Mesendoderm (in vitro differentiated cells): ENCODE data around the gene GAS2L2.

ENCODE experiments used
- DNase-seq: peaks from one replicate; pipeline ENCODE4 v3.0.0; 2013
- H2AK5ac ChIP-seq: 2 replicates; pipeline ENCODE4 v1.6.1; 2013; ENCODE audit warnings: low read length, inconsistent platforms
- H2BK120ac ChIP-seq: 2 replicates; pipeline ENCODE4 v1.6.1; 2013; ENCODE audit warnings: low read depth, mild to moderate bottlenecking, low read length, moderate library complexity, mixed read lengths
- H2BK15ac ChIP-seq: replicated peaks from 2 replicates; pipeline ENCODE4 v1.6.1; 2013; ENCODE audit warnings: low read depth, mild to moderate bottlenecking, moderate library complexity
- H2BK5ac ChIP-seq: 2 replicates; pipeline ENCODE4 v1.6.1; 2013; ENCODE audit warnings: low read length, inconsistent platforms
- H3K18ac ChIP-seq: 2 replicates; pipeline ENCODE4 v1.6.1; 2013; ENCODE audit warnings: mild to moderate bottlenecking, low read length, mixed read lengths
- H3K23ac ChIP-seq: one replicate; pipeline ENCODE4 v1.6.1; 2013; ENCODE audit warnings: low read length
- H3K27ac ChIP-seq: 2 replicates; pipeline ENCODE4 v1.5.1; 2013; ENCODE audit warnings: low read depth, mild to moderate bottlenecking, inconsistent platforms, low read length, moderate library complexity
- H3K27me3 ChIP-seq: 2 replicates; pipeline ENCODE4 v1.6.1; 2013; ENCODE audit warnings: low read length, control low read depth, mild to moderate bottlenecking, inconsistent platforms; ENCODE audit not compliant: insufficient read depth, poor library complexity
- H3K36me3 ChIP-seq: 2 replicates; pipeline ENCODE4 v1.6.1; 2013; ENCODE audit warnings: low read length, inconsistent platforms; ENCODE audit not compliant: control insufficient read depth, insufficient read depth
- H3K4ac ChIP-seq: one replicate; pipeline ENCODE4 v1.6.1; 2013; ENCODE audit warnings: low read depth, mild to moderate bottlenecking, low read length, moderate library complexity
- H3K4me1 ChIP-seq: 2 replicates; pipeline ENCODE4 v1.6.1; 2013; ENCODE audit warnings: low read depth, low read length, inconsistent platforms; ENCODE audit not compliant: control insufficient read depth
- H3K4me2 ChIP-seq: 2 replicates; pipeline ENCODE4 v1.6.1; 2013; ENCODE audit warnings: low read length
- H3K4me3 ChIP-seq: 2 replicates; pipeline ENCODE4 v1.5.1; 2013; ENCODE audit warnings: mild to moderate bottlenecking, low read length
- H3K56ac ChIP-seq: one replicate; pipeline ENCODE4 v1.6.1; 2013; ENCODE audit warnings: low read length
- H3K79me1 ChIP-seq: 2 replicates; pipeline ENCODE4 v1.6.1; 2013; ENCODE audit warnings: low read length, inconsistent platforms
- H3K79me2 ChIP-seq: 2 replicates; pipeline ENCODE4 v1.6.1; 2013; ENCODE audit warnings: mild to moderate bottlenecking, low read length; ENCODE audit not compliant: control insufficient read depth, insufficient read depth
- H3K9ac ChIP-seq: 2 replicates; pipeline ENCODE4 v1.6.1; 2013; ENCODE audit warnings: low read length, inconsistent platforms
- H4K5ac ChIP-seq: one replicate; pipeline ENCODE4 v1.6.1; 2013; ENCODE audit warnings: low read length
- H4K8ac ChIP-seq: one replicate; pipeline ENCODE4 v1.6.1; 2013; ENCODE audit warnings: low read depth, mild to moderate bottlenecking, control low read depth, low read length, moderate library complexity
- WGBS: extraction: QIAGEN DNeasy Blood & Tissue Kit; methylation state at CpG from one replicate; pipeline ENCODE4 v1.1.7; 2013; ENCODE audit warnings: low lambda C conversion rate, missing lambda C conversion rate; ENCODE audit not compliant: insufficient coverage; ENCODE audit errors: extremely low coverage; 5-methylcytosine and 5-hydroxymethylcytosine counted together

The GAS2L2 gene

GRCh38 chr17:35796942-35797341, 43.9 kb upstream of the GAS2L2 start:
- H3K9ac ChIP-seq = no peak overlapping the region
- no peak overlapping the region for H3K4me2 ChIP-seq
- H2AK5ac ChIP-seq = no peak overlapping the region
- H3K27ac ChIP-seq = no peak overlapping the region
- H4K5ac ChIP-seq = no peak overlapping the region
- H3K18ac ChIP-seq = no peak overlapping the region
- H3K4me1 ChIP-seq = no peaks in the 10 kb centered on the region
- no peak overlapping the region for H2BK5ac ChIP-seq
- H3K4ac ChIP-seq = no peak overlapping the region
- WGBS = no CpG with 5 or more reads among the region's 1 CpG
- no peaks in the 10 kb centered on the region for H3K79me1 ChIP-seq
- H3K27me3 ChIP-seq = peaks cover 28% of the 10 kb centered on the region
- no peak overlapping the region for H4K8ac ChIP-seq
- no peak overlapping the region for H2BK15ac ChIP-seq
- no peak for DNase-seq
- H3K79me2 ChIP-seq = no peaks in the 10 kb centered on the region
- no peak overlapping the region for H3K56ac ChIP-seq
- no peak overlapping the region for H3K23ac ChIP-seq
- H3K4me3 ChIP-seq = no peak overlapping the region
- H2BK120ac ChIP-seq = no peak overlapping the region
- H3K36me3 ChIP-seq = no peaks in the 10 kb centered on the region

- WGBS = no CpG with 5 or more reads among the region's 8 CpGs
- Histone ChIP-seq H3K4me2 (no peak overlapping the region), H3K79me2 (no peaks in the 10 kb centered on the region), H2AK5ac (no peak overlapping the region), H3K79me1 (no peaks in the 10 kb centered on the region), H3K27me3 (peaks cover 28% of the 10 kb centered on the region), H4K8ac (no peak overlapping the region), H3K27ac (no peak overlapping the region), H2BK15ac (no peak overlapping the region), H3K4ac (no peak overlapping the region), H3K56ac (no peak overlapping the region), H3K36me3 (no peaks in the 10 kb centered on the region), H4K5ac (no peak overlapping the region), H3K4me3 (no peak overlapping the region), H2BK5ac (no peak overlapping the region), H3K18ac (no peak overlapping the region), H3K9ac (no peak overlapping the region), H2BK120ac (no peak overlapping the region), H3K4me1 (no peaks in the 10 kb centered on the region), H3K23ac (no peak overlapping the region)
- no peak for DNase-seq
Observed at GRCh38 chr17:35795871-35796265, 42.8 kb upstream of the GAS2L2 start.

- peak within 1 kb of the TSS; percentile 30 for H3K4me3 ChIP-seq
- H3K4me2 ChIP-seq = peak within 1 kb of the TSS; percentile 81
- H3K79me1 ChIP-seq = no peaks in the 10 kb centered on the region
- no peaks in the 10 kb centered on the region for H3K79me2 ChIP-seq
- no peak within 1 kb of the TSS for H4K5ac ChIP-seq
- WGBS = no CpG with 5 or more reads among the region's 89 CpGs
- no peak within 1 kb of the TSS for H3K23ac ChIP-seq
- no peak within 1 kb of the TSS for H4K8ac ChIP-seq
- H2BK120ac ChIP-seq = no peak within 1 kb of the TSS
- H3K56ac ChIP-seq = peak within 1 kb of the TSS; percentile 51
- no peak for DNase-seq
- H3K27me3 ChIP-seq = peaks cover 28% of the 10 kb centered on the region
- no peak within 1 kb of the TSS for H2BK5ac ChIP-seq
- H3K27ac ChIP-seq = no peak within 1 kb of the TSS
- H3K18ac ChIP-seq = no peak within 1 kb of the TSS
- H3K9ac ChIP-seq = peak within 1 kb of the TSS; percentile 40
- H3K36me3 ChIP-seq = no peaks in the 10 kb centered on the region
- H2AK5ac ChIP-seq = no peak within 1 kb of the TSS
- H3K4ac ChIP-seq = no peak within 1 kb of the TSS
- H2BK15ac ChIP-seq = no peak within 1 kb of the TSS
- no peaks in the 10 kb centered on the region for H3K4me1 ChIP-seq
Observed at GRCh38 chr17:35795007-35795870, 42.2 kb upstream of the GAS2L2 start, which contains the start of gene MMP28. MMP28 (minus strand) TSS chr17:35795641; CDS start chr17:35795377, 264 bp downstream.

GRCh38 chr17:35793257-35793656, 40.2 kb upstream of the GAS2L2 start:
- DNase-seq = no peak
- peaks cover 28% of the 10 kb centered on the region for H3K27me3 ChIP-seq
- no peak overlapping the region for H3K4me3 ChIP-seq
- H2AK5ac ChIP-seq = no peak overlapping the region
- H4K8ac ChIP-seq = no peak overlapping the region
- no peak overlapping the region for H3K18ac ChIP-seq
- no peak overlapping the region for H3K56ac ChIP-seq
- no peak overlapping the region for H3K9ac ChIP-seq
- H3K4me1 ChIP-seq = no peaks in the 10 kb centered on the region
- no peak overlapping the region for H3K27ac ChIP-seq
- H3K36me3 ChIP-seq = no peaks in the 10 kb centered on the region
- H4K5ac ChIP-seq = no peak overlapping the region
- no peak overlapping the region for H3K4ac ChIP-seq
- H3K23ac ChIP-seq = no peak overlapping the region
- no peaks in the 10 kb centered on the region for H3K79me1 ChIP-seq
- no peak overlapping the region for H3K4me2 ChIP-seq
- no peaks in the 10 kb centered on the region for H3K79me2 ChIP-seq
- no CpG with 5 or more reads among the region's 3 CpGs for WGBS
- H2BK15ac ChIP-seq = no peak overlapping the region
- no peak overlapping the region for H2BK120ac ChIP-seq
- H2BK5ac ChIP-seq = no peak overlapping the region

- Histone ChIP-seq H3K9ac (no peak overlapping the region), H3K4me1 (no peaks in the 10 kb centered on the region), H3K79me2 (no peaks in the 10 kb centered on the region), H3K18ac (no peak overlapping the region), H2BK15ac (no peak overlapping the region), H3K4me3 (no peak overlapping the region), H3K27ac (no peak overlapping the region), H3K36me3 (no peaks in the 10 kb centered on the region), H3K79me1 (no peaks in the 10 kb centered on the region), H2AK5ac (no peak overlapping the region), H3K27me3 (peaks cover 27% of the 10 kb centered on the region), H3K23ac (no peak overlapping the region), H4K8ac (no peak overlapping the region), H4K5ac (no peak overlapping the region), H3K56ac (no peak overlapping the region), H3K4ac (no peak overlapping the region), H3K4me2 (no peak overlapping the region), H2BK5ac (no peak overlapping the region), H2BK120ac (no peak overlapping the region)
- no CpG with 5 or more reads among the region's 9 CpGs for whole genome bisulfite sequencing
- DNase-seq = no peak
Observed at GRCh38 chr17:35791681-35792350, 38.8 kb upstream of the GAS2L2 start.
